ENCODE data around the gene CCBE1.
"Not testable (repeated sequence)": the region's sequence is repeated elsewhere in the genome, so short reads cannot be mapped to it uniquely, and the experiment has no call there.

Gene CCBE1

DNA sequence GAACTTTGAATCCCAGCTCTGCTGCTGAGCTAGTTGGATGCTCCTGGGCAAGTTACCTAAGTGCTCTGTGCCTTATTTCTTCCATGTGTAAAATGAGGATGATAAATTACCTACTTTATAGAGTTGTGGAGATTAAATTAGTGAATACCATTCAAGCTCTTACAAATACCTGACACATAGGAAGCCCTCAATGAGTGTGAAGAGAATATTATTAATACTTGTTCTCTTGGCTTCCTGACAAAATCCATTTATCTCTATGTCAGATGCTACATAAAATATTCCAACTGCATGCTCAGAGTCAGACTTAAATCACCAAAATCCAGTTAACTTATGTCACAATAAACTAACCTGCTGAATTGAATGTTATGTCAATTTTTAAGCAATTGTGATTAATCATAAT is 42.9 kb upstream of the CCBE1 start:
- DNase-seq (ENCODE audit: low spot score) (no peak), ATAC-seq (ENCODE audit: low read depth) (no peak)
- Histone ChIP-seq H3K36me3 (ENCODE audit: low read depth) (no peaks in the 10 kb centered on the region), H3K9me3 (ENCODE audit: severe bottlenecking) (no peaks in the 10 kb centered on the region), H3K4me3 (ENCODE audit: severe bottlenecking) (no peak overlapping the region), H3K4me1 (ENCODE audit: insufficient read depth, poor library complexity, severe bottlenecking) (peaks cover 17% of the 10 kb centered on the region), H3K27me3 (ENCODE audit: insufficient read depth, poor library complexity, severe bottlenecking) (no peaks in the 10 kb centered on the region), H3K27ac (ENCODE audit: poor library complexity, severe bottlenecking) (peak overlapping the region; percentile 43)
- TF ChIP-seq, protein P1, sequence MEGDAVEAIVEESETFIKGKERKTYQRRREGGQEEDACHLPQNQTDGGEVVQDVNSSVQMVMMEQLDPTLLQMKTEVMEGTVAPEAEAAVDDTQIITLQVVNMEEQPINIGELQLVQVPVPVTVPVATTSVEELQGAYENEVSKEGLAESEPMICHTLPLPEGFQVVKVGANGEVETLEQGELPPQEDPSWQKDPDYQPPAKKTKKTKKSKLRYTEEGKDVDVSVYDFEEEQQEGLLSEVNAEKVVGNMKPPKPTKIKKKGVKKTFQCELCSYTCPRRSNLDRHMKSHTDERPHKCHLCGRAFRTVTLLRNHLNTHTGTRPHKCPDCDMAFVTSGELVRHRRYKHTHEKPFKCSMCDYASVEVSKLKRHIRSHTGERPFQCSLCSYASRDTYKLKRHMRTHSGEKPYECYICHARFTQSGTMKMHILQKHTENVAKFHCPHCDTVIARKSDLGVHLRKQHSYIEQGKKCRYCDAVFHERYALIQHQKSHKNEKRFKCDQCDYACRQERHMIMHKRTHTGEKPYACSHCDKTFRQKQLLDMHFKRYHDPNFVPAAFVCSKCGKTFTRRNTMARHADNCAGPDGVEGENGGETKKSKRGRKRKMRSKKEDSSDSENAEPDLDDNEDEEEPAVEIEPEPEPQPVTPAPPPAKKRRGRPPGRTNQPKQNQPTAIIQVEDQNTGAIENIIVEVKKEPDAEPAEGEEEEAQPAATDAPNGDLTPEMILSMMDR (IDR thresholded peaks at IDR 0.05; ENCODE audit: poor library complexity, severe bottlenecking) = no peak

DNA sequence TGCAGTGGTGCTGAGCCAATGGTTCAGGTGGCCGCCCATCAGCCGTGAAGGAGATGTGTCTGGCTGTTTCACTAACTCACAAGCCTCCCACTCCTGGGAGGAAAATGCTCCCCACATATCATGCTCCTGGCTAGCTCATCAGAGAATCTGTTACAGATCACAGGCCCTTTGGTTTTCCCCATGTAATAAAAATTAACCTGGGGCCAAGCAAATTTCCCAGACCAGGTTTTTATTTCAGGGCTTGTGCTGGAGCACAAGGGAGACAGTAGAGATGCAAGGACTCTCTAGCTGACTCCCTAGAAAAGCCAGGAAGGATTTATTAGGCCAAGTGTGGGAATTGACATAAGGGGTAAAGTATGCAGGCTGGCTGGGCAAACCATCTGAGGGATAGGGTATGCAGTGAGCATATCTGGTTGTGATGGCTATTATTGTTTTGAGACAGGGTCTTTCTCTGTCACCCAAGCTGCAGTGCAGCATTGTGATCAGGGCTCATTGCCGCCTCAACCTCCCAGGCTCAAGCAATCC is 40.6 kb upstream of the CCBE1 start:
- TF ChIP-seq, protein P1 (IDR thresholded peaks at IDR 0.05; ENCODE audit: poor library complexity, severe bottlenecking) = no peak
- no peaks in the 10 kb centered on the region for H3K4me1 ChIP-seq (ENCODE audit: insufficient read depth, poor library complexity, severe bottlenecking)
- H3K27ac ChIP-seq (ENCODE audit: poor library complexity, severe bottlenecking) = no peak overlapping the region
- no peak for ATAC-seq (ENCODE audit: low read depth)
- H3K9me3 ChIP-seq (ENCODE audit: severe bottlenecking) = no peaks in the 10 kb centered on the region
- no peaks in the 10 kb centered on the region for H3K36me3 ChIP-seq (ENCODE audit: low read depth)
- no peaks in the 10 kb centered on the region for H3K27me3 ChIP-seq (ENCODE audit: insufficient read depth, poor library complexity, severe bottlenecking)
- no peak overlapping the region for H3K4me3 ChIP-seq (ENCODE audit: severe bottlenecking)
- no peak for DNase-seq (ENCODE audit: low spot score)

DNA sequence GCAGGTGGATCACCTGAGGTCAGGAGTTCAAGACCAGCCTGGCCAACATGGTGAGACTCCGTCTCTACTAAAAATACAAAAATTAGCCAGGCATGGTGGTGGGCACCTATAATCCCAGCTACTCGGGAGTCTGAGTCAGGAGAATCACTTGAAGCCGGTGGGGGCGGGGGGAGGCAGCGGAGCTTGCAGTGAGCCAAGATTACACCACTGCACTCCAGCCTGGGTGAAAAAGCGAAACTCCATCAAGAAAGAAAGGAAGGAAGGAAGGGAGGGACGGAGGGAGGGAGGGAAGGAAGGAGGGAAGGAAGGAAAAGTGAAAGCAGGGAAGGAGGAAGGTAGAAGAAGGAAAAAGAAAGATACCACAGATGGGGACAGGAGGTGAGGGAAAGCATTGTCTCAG is 40.1 kb upstream of the CCBE1 start:
- H3K9me3 ChIP-seq (ENCODE audit: severe bottlenecking); H3K27me3 ChIP-seq (ENCODE audit: insufficient read depth, poor library complexity, severe bottlenecking); H3K4me3 ChIP-seq (ENCODE audit: severe bottlenecking); H3K36me3 ChIP-seq (ENCODE audit: low read depth); H3K27ac ChIP-seq (ENCODE audit: poor library complexity, severe bottlenecking); ATAC-seq (ENCODE audit: low read depth); DNase-seq (ENCODE audit: low spot score); H3K4me1 ChIP-seq (ENCODE audit: insufficient read depth, poor library complexity, severe bottlenecking): not testable (repeated sequence)

DNA sequence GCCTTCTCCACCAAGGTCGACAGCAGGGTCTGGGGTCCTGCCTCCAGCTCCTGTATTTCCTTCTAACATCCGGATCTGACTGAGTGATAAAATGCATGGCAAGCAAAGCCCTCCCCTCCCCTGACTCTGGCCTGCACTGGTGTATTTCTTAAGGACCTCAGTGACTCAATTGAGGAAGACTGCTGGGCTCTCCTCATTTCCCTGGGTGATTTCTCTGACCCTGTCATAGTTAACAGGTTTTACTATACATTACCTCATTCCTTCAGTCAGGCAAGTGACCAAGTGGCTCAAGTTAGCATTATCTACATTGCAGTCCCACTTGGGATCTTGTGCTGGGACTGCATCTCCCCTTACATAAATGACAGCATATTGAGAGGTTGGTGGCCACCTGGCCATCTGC is 38.8 kb upstream of the CCBE1 start:
- TF ChIP-seq, protein P1 (IDR thresholded peaks at IDR 0.05; ENCODE audit: poor library complexity, severe bottlenecking) = no peak
- no peaks in the 10 kb centered on the region for H3K27me3 ChIP-seq (ENCODE audit: insufficient read depth, poor library complexity, severe bottlenecking)
- no peak overlapping the region for H3K27ac ChIP-seq (ENCODE audit: poor library complexity, severe bottlenecking)
- no peak overlapping the region for H3K4me3 ChIP-seq (ENCODE audit: severe bottlenecking)
- ATAC-seq (ENCODE audit: low read depth) (no peak), DNase-seq (ENCODE audit: low spot score) (no peak)
- H3K4me1 ChIP-seq (ENCODE audit: insufficient read depth, poor library complexity, severe bottlenecking) = no peaks in the 10 kb centered on the region
- no peaks in the 10 kb centered on the region for H3K9me3 ChIP-seq (ENCODE audit: severe bottlenecking)
- H3K36me3 ChIP-seq (ENCODE audit: low read depth) = no peaks in the 10 kb centered on the region

DNA sequence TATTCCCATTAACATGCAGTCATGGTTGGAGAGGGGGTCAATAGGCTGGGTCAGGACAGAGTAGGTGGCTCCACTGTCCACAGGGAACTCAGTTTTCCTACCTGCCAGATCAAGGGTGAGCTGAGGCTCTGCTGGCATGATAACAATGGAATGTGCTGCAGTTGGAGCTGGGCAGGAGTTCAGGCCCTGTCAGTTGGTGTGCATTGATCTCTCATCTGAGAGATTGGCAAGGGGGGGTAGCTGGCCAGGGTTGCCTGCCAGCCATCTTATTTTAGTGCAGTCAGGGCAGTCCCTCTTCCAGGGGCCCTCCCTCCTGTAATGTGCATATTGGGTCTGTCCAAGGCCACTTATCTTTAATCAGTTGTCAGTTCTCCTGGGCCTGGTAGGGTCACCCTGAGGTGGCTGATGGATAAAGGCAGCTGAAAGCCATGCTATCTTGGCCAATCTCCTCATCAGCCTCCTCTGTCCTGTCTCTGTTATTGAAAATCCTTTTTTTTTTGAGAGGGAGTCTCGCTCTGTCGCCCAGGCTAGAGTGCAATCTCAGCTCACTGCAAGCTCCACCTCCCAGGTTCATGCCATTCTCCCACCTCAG is 38.1 kb upstream of the CCBE1 start:
- TF ChIP-seq, protein P1 (IDR thresholded peaks at IDR 0.05; ENCODE audit: poor library complexity, severe bottlenecking) = no peak
- ATAC-seq (ENCODE audit: low read depth) = no peak
- H3K36me3 ChIP-seq (ENCODE audit: low read depth) = no peaks in the 10 kb centered on the region
- peaks cover 7% of the 10 kb centered on the region for H3K4me1 ChIP-seq (ENCODE audit: insufficient read depth, poor library complexity, severe bottlenecking)
- no peak overlapping the region for H3K4me3 ChIP-seq (ENCODE audit: severe bottlenecking)
- no peaks in the 10 kb centered on the region for H3K9me3 ChIP-seq (ENCODE audit: severe bottlenecking)
- DNase-seq (ENCODE audit: low spot score) = no peak
- no peak overlapping the region for H3K27ac ChIP-seq (ENCODE audit: poor library complexity, severe bottlenecking)
- no peaks in the 10 kb centered on the region for H3K27me3 ChIP-seq (ENCODE audit: insufficient read depth, poor library complexity, severe bottlenecking)

All from RWPE2 (cell line).